ENCODE measurements around the gene FOXO3. TPM values are rescaled to one million over a fixed set of nuclear protein-coding genes. Genes with fewer than 3 reads are reported as not detected.

The FOXO3 gene
- total RNA-seq, 4 donors from 2014 or later: 52.3 to 71.2 (median 61.3) TPM

DNA sequence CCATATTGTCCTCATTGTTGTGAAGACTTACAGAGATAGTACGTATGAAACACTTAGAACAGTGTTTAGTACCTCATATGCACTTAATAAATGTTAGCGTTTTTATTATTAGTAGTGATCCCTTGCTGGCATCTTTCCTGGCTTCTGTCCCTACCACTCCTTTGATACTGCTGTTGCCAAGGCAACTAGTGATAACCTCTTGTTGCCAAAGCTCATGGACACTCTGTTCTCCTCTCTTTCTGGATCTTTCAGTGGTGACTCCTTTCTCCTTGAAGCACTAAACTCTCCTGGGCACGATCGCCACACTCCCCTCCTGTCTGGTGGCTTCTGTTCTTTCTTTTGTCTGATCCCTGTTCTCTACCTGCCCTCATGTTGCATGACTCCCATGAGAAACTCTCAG, 83.5 kb downstream of the FOXO3 start:
- no peak overlapping the region for H3K27ac ChIP-seq
- H3K4me3 ChIP-seq: no peak overlapping the region
- no peaks in the 10 kb centered on the region for H3K27me3 ChIP-seq
- no peak for TF ChIP-seq POLR2A (IDR thresholded peaks at IDR 0.05)
- TF ChIP-seq, protein P1, sequence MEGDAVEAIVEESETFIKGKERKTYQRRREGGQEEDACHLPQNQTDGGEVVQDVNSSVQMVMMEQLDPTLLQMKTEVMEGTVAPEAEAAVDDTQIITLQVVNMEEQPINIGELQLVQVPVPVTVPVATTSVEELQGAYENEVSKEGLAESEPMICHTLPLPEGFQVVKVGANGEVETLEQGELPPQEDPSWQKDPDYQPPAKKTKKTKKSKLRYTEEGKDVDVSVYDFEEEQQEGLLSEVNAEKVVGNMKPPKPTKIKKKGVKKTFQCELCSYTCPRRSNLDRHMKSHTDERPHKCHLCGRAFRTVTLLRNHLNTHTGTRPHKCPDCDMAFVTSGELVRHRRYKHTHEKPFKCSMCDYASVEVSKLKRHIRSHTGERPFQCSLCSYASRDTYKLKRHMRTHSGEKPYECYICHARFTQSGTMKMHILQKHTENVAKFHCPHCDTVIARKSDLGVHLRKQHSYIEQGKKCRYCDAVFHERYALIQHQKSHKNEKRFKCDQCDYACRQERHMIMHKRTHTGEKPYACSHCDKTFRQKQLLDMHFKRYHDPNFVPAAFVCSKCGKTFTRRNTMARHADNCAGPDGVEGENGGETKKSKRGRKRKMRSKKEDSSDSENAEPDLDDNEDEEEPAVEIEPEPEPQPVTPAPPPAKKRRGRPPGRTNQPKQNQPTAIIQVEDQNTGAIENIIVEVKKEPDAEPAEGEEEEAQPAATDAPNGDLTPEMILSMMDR (IDR thresholded peaks at IDR 0.05): no peak
- H3K9me3 ChIP-seq: no peaks in the 10 kb centered on the region
- DNase-seq: no peak
- no peaks in the 10 kb centered on the region for H3K4me1 ChIP-seq
- H3K36me3 ChIP-seq: no peaks in the 10 kb centered on the region
- intact Hi-C loops (cut with DNase I; ENCODE audit: low total_unique reads): no loop called here

- Histone ChIP-seq H3K27me3 (no peaks in the 10 kb centered on the region), H3K9me3 (no peaks in the 10 kb centered on the region), H3K4me1 (peaks cover 21 to 22% of the 10 kb centered on the region in 2 donors), H3K4me3 (no peak overlapping the region), H3K36me3 (no peaks in the 10 kb centered on the region), H3K27ac (peak overlapping the region in 1 of 2 donors; percentile 22)
- intact Hi-C loops (cut with DNase I; ENCODE audit: low total_unique reads): no loop called here
- no peak for TF ChIP-seq POLR2A (IDR thresholded peaks at IDR 0.05)
- TF ChIP-seq, protein P1 (IDR thresholded peaks at IDR 0.05): no peak
- DNase-seq: no peak
These were observed 87.5 kb downstream of the FOXO3 start for GRCh38 chr6:108648191-108648590.

DNA sequence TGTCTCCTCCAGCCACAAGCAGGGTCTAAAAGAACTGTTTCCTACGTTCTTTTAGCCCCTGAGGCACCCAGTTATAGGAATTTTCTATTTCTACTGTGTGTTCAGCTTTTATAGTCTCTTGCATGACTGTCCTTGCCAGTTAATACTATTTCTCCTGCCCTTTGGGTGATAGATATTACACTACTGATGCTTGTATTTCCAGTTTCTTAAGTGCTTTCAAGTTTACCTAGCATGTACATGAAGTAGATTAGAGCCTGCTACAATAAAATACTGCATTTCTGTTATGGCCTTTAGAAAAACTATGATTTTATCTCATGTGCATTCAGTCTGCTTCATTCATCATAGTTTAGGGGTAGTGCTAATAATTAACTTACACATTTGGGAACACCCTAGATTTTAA, 89.6 kb downstream of the FOXO3 start:
- DNase-seq: no peak
- Histone ChIP-seq H3K4me1 (peaks cover 36 to 38% of the 10 kb centered on the region in 2 donors), H3K9me3 (no peaks in the 10 kb centered on the region), H3K27ac (peak overlapping the region; percentile 79), H3K36me3 (no peaks in the 10 kb centered on the region), H3K27me3 (no peaks in the 10 kb centered on the region), H3K4me3 (no peak overlapping the region)
- no peak for TF ChIP-seq POLR2A (IDR thresholded peaks at IDR 0.05)
- TF ChIP-seq, protein P1 (IDR thresholded peaks at IDR 0.05): no peak
- intact Hi-C loops (cut with DNase I; ENCODE audit: low total_unique reads): no loop called here

DNA sequence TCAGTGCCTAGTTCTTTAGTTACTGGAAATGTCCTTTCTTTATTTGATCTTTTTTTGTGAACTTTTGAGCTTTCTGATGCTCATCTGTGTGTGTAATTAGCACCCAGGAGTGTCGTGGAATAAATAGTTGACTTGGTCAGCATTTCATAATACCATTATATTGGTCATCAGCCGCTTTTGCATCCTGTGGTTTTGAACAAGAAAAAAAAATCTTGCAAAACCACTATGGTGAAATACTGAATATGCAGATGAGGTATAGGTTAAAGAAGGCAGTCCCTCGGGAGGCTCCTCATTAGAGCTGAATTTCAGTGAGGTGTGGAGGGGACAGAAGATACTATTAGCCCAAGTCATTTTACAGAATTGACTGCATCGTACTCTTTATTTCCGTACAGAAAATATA, 90.1 kb downstream of the FOXO3 start:
- Histone ChIP-seq H3K27ac (peak overlapping the region; percentile 79), H3K4me1 (peaks cover 40 to 42% of the 10 kb centered on the region in 2 donors), H3K27me3 (no peaks in the 10 kb centered on the region), H3K36me3 (no peaks in the 10 kb centered on the region), H3K4me3 (no peak overlapping the region), H3K9me3 (no peaks in the 10 kb centered on the region)
- DNase-seq: no peak
- intact Hi-C loops (cut with DNase I; ENCODE audit: low total_unique reads): no loop called here
- TF ChIP-seq, protein P1 (IDR thresholded peaks at IDR 0.05): no peak

- DNase-seq: peak; percentile 60 to 74
- intact Hi-C loops (cut with DNase I; ENCODE audit: low total_unique reads): no loop called here
- peaks cover 42 to 49% of the 10 kb centered on the region in 2 donors for H3K4me1 ChIP-seq
These were observed 90.9 kb downstream of the FOXO3 start for GRCh38 chr6:108651340-108652227.

More at GRCh38 chr6:108651340-108652227, 90.9 kb downstream of the FOXO3 start:
- TF ChIP-seq, protein P1 (IDR thresholded peaks at IDR 0.05): no peak
- TF ChIP-seq POLR2A (IDR thresholded peaks at IDR 0.05): no peak
- peak overlapping the region; percentile 79 for H3K27ac ChIP-seq
- H3K27me3 ChIP-seq: no peaks in the 10 kb centered on the region
- no peaks in the 10 kb centered on the region for H3K9me3 ChIP-seq
- H3K4me3 ChIP-seq: no peak overlapping the region
- no peaks in the 10 kb centered on the region for H3K36me3 ChIP-seq

Measured in uterus (tissue), 4 donors.